Activated naive CD4-positive, alpha-beta T cell treated with anti-CD3 and anti-CD28 coated beads, Interleukin-2, amount 50 U/mL, for 24 hours (primary cell): ENCODE data around the gene RALA.

ENCODE experiments used
- H3K27ac Mint-ChIP-seq: one replicate; pipeline ENCODE4 v1.8.0; 2021; ENCODE audit warnings: mild to moderate bottlenecking, mixed read lengths
- H3K27me3 Mint-ChIP-seq: one replicate; pipeline ENCODE4 v1.8.0; 2021; ENCODE audit warnings: mixed read lengths
- H3K36me3 Mint-ChIP-seq: one replicate; pipeline ENCODE4 v1.8.0; 2021; ENCODE audit warnings: mixed read lengths
- H3K4me1 Mint-ChIP-seq: one replicate; pipeline ENCODE4 v1.8.0; 2021; ENCODE audit warnings: mixed read lengths
- H3K4me3 Mint-ChIP-seq: one replicate; pipeline ENCODE4 v1.8.0; 2021; ENCODE audit warnings: mild to moderate bottlenecking, mixed read lengths
- H3K9me3 Mint-ChIP-seq: one replicate; pipeline ENCODE4 v1.8.0; 2021; ENCODE audit warnings: mixed read lengths

Gene RALA, protein sequence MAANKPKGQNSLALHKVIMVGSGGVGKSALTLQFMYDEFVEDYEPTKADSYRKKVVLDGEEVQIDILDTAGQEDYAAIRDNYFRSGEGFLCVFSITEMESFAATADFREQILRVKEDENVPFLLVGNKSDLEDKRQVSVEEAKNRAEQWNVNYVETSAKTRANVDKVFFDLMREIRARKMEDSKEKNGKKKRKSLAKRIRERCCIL

DNA sequence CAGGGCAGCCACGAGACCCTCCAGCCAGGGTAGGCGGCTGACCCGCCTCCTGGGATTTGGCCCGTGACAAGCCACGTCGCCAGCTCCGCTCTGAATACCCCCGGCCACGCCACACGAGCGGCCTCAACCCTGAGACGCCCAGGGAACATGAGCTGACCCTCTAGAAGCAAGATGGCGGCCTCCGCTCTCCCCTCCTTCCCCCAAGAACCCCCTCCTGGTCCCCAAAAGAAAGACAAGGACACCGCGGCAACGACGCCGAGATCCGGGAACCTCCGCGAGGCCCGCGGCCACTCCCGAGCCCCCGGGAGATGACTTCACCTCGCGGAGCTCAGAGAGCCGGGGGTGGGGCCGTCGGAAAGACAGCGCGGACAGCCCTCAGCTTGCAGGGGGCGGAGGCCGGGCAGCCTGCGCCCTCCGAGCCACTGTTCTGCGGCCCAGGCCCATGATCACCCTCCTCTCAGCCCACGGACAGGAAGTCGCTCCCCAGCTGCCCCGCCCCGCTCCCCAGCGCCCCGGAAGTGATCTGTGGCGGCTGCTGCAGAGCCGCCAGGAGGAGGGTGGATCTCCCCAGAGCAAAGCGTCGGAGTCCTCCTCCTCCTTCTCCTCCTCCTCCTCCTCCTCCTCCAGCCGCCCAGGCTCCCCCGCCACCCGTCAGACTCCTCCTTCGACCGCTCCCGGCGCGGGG lies at the start of gene RALA:
Gene RALA (plus strand): TSS at position 526 of the 685 bp plus-strand sequence. CDS start 63,096 bp downstream, outside the sequence.
- Mint-ChIP-seq H3K4me3 (peak within 1 kb of the TSS; percentile 100), H3K36me3 (peaks cover 5% of the 10 kb centered on the region), H3K27me3 (no peaks in the 10 kb centered on the region), H3K9me3 (no peaks in the 10 kb centered on the region), H3K4me1 (peaks cover 55% of the 10 kb centered on the region), H3K27ac (peak within 1 kb of the TSS; percentile 99)

DNA sequence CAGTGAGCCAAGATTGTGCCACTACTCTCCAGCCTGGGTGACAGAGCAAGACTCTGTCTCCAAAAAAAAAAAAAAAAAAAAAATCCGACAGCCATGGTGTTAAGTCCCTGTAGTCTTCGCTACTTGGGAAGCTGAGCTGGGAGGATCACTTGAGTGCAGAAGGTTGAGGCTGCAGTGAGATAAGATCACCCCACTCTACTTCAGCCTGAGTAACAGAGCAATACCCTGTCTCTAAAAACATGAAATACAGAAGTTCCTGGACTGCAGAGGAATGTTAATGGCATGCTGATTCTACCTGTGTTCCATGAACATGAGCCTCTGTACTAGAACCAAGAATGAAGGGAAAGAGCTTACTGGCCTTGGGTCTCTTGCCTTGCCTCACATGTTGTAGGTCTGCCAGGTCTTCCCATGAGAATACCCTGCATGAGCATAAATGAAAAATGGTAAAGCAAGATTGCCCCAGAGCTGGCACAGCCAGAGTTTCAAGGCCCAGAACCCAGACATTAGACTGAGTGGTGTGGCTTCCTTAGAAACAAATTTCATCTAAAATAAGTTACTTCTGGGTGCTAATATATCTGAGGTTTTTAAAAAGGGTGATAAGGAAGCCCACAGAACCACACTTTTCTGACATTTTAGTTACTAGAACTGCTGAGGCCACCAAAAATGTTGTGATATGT lies 48.6 kb upstream of the RALA start:
- H3K27me3 Mint-ChIP-seq, result no peaks in the 10 kb centered on the region
- H3K9me3 Mint-ChIP-seq, result no peaks in the 10 kb centered on the region
- H3K4me3 Mint-ChIP-seq, result no peak overlapping the region
- H3K36me3 Mint-ChIP-seq, result peaks cover 5% of the 10 kb centered on the region
- peaks cover 11% of the 10 kb centered on the region for H3K4me1 Mint-ChIP-seq
- no peak overlapping the region for H3K27ac Mint-ChIP-seq

DNA sequence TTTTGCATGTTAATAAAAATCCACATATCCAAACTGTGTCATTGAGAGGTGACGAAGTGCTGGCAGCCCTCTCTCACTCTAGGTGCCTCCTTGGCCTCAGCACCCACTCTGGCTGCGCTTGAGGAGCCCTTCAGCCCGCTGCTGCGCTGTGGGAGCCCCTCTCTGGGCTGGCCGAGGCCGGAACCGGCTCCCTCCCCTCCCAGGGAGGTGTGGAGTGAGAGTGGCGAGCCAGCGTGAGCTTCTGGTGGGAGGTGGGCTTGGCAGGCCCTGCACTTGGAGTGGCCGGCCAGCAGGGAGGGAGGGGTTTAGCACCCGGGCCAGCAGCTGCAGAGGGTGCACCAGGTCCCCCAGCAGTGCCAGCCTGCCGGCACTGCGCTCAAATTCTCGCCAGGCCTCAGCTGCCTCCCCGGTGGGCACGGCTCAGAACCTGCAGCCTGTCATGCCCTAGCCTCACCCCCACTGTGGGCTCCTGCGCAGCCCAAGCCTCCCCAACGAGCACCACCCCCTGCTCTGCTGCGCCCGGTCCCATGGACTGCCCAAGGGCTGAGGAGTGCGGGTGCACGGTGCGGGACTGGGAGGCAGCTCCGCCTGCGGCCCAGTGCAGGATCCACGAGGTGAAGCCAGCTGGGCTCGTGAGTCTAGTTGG lies 46.0 kb upstream of the RALA start:
- H3K27me3 Mint-ChIP-seq, result no peaks in the 10 kb centered on the region
- H3K27ac Mint-ChIP-seq, result no peak overlapping the region
- no peaks in the 10 kb centered on the region for H3K9me3 Mint-ChIP-seq
- H3K4me3 Mint-ChIP-seq, result no peak overlapping the region
- peaks cover 10% of the 10 kb centered on the region for H3K4me1 Mint-ChIP-seq
- H3K36me3 Mint-ChIP-seq, result peaks cover 5% of the 10 kb centered on the region

DNA sequence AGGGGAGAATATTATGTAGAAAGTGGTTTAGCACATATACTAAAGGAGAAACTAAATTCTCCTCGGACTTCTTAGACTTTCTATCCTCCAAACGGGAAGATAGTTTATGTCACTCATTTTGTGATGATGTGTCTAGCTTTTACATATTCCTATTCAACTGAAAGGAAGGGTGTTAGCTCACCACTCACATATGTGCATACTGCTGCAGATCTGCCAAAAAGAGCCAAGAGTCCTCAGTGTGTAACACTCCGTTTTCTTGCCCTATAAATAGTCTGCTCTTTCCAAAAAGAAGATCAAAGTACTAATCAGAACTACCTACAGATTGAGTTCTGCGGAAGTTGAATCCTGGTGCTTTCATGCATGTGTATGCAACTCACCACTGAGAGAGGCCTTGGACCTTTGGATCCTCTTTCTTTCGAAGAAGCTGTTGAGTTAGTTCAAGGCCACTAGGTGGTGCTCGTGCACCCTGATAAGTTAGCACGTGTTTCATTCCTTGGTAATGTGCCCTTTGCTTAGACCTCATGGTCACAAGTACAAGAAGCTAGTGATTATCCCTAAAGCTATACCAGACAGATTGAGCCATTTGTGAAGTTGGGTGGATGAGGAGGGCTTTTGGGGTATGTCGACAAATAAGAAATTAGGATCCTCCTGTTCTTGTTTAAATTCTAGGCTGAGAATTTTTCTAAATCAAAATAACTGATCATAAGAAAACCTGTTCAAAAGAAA lies 43.1 kb upstream of the RALA start:
- peak overlapping the region; percentile 92 for H3K27ac Mint-ChIP-seq

DNA sequence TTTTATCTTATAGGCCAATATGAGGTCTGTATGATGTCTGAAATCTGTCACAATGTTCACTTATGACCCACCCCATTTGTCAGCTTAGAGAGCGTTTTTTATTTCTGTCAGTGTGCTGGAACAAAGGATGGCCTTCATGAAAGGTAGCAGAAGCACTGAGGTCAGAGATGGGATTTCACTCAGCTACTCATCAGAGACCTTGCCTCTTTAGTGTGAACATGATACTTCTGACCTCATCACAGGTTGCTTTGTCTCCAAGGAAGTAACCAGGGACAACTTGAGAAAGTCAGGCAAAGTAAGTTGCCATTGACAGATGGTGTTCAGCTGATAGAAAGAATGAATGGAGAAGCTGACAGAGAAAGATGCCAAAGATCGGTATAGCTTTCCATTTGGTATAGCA lies 40.8 kb upstream of the RALA start:
- Mint-ChIP-seq H3K4me3 (no peak overlapping the region), H3K9me3 (no peaks in the 10 kb centered on the region), H3K27me3 (no peaks in the 10 kb centered on the region), H3K27ac (no peak overlapping the region), H3K36me3 (no peaks in the 10 kb centered on the region), H3K4me1 (peaks cover 25% of the 10 kb centered on the region)

More for the DNA sequence above, 43.1 kb upstream of the RALA start:
- H3K4me3 Mint-ChIP-seq, result no peak overlapping the region
- H3K9me3 Mint-ChIP-seq, result no peaks in the 10 kb centered on the region
- H3K4me1 Mint-ChIP-seq, result peaks cover 18% of the 10 kb centered on the region
- H3K27me3 Mint-ChIP-seq, result no peaks in the 10 kb centered on the region
- no peaks in the 10 kb centered on the region for H3K36me3 Mint-ChIP-seq

DNA sequence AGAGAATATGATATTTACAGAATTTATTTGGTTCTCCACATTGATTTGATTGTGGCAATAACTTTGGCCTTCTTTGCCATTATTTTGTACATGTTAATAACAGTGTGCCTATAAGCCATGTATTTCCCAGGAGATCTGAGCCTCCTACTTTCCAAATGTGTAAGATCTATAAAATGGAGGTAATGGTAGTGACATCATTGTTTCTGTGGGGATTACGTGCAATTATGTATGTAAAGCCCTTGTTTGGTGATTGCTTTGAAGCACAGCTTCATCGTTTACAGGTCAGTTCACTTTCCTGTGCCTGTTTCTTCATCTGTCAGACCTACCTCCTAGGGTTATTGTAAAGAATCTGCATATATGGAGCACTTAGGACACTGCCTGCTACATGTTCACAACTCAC lies 39.8 kb upstream of the RALA start:
- no peak overlapping the region for H3K27ac Mint-ChIP-seq
- no peaks in the 10 kb centered on the region for H3K27me3 Mint-ChIP-seq
- H3K4me3 Mint-ChIP-seq, result no peak overlapping the region
- peaks cover 32% of the 10 kb centered on the region for H3K4me1 Mint-ChIP-seq
- H3K9me3 Mint-ChIP-seq, result no peaks in the 10 kb centered on the region
- H3K36me3 Mint-ChIP-seq, result no peaks in the 10 kb centered on the region

DNA sequence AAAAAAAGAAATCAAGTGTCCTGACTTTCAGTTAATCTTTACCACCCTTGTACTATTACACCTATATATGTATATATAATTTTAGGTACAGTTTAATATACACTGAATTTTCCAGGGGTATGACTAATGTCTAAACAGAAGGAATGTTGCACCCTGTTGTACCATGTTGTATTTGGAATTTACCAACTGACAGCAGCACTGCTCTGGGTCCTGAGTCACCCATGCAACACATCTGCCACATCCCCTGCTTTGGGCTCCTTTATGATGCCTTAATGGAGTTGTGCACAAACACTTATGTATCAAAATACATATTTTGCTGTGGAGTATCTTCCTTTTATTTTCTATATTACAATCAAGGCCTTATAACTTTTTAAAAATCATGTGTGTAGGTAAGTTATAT lies 36.0 kb upstream of the RALA start:
- Mint-ChIP-seq H3K4me1 (peaks cover 53% of the 10 kb centered on the region), H3K27ac (no peak overlapping the region), H3K27me3 (no peaks in the 10 kb centered on the region)

DNA sequence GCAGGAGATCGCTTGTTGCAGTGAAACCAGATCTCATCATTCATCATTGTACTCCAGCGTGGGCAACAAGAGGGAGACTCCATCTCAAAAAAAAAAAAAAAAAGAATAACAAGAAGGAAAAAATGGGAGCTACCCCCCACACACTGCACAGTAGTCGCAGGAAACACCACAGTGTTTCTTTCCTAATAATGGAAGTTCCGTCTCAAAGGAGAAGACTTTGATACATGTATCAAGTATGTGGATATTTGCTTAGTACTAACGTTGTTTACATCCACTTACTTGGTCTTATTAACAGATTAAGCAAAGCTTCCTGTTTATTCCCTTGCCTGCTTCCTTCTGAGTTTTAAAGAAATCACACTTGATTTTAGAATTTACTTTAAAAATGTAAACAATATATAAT lies 35.0 kb upstream of the RALA start:
- Mint-ChIP-seq H3K4me1 (peaks cover 62% of the 10 kb centered on the region), H3K36me3 (no peaks in the 10 kb centered on the region), H3K4me3 (no peak overlapping the region), H3K27ac (no peak overlapping the region), H3K9me3 (no peaks in the 10 kb centered on the region), H3K27me3 (no peaks in the 10 kb centered on the region)

More for the DNA sequence above, 36.0 kb upstream of the RALA start:
- H3K9me3 Mint-ChIP-seq, result no peaks in the 10 kb centered on the region
- H3K36me3 Mint-ChIP-seq, result no peaks in the 10 kb centered on the region
- H3K4me3 Mint-ChIP-seq, result no peak overlapping the region

DNA sequence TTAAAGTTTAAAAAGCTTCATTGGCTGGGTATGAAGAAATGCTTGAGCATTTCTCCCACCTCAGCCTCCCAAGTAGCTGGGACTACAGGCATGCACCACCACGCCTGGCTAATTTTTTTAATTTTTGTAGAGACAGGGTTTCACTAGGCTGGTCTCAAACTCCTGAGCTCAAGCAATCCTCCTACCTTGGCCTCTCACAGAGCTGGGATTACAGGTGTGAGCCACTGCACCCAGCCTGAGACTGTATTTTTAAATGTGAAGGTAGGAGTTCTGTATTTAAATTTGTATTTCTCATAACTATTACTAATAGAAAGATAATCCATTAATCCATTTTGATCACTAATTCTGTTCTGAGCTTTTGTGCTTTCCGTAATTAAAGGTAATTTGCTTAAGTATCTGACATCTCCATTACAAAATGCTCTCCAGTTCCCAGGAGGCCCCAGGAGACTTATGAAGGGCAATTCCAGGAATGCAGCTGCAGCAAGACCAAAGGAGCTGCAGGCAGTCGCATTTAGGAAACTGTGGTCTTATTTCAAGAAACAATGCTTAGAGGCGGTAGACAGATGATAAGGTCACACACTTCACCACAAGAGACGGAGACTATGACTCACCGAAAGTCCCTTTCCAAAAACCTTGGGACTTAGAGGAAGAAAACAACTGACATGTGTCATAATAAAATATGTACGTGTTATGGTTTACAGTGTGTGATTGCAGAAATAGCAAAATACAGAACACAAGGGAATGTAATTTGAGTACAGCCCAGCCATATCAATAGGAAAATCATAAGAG lies 33.9 kb upstream of the RALA start:
- Mint-ChIP-seq H3K27me3 (no peaks in the 10 kb centered on the region), H3K4me1 (peaks cover 61% of the 10 kb centered on the region), H3K36me3 (no peaks in the 10 kb centered on the region), H3K27ac (peak overlapping the region; percentile 91), H3K9me3 (no peaks in the 10 kb centered on the region), H3K4me3 (peak overlapping the region; percentile 75)

DNA sequence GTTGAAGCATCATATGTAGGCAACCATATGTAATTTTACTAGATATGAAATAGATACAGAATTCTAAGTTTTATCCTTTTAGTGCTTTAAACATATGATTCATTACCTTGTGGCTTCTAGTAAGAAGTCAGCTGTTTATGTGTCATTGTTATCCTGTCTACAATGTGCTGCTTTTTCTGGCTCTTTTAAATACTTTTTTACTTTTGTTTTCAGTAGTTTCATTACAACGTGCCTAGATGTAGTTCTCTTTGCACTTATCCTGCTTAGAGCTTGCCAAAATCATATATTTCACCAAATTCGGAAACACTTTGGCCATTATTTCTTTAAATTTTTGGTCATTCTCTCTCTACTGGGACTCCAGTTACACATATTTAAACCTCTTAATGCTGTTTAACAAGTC lies 30.8 kb upstream of the RALA start:
- Mint-ChIP-seq H3K4me3 (peak overlapping the region; percentile 23), H3K4me1 (peaks cover 54% of the 10 kb centered on the region), H3K9me3 (no peaks in the 10 kb centered on the region), H3K27ac (peak overlapping the region; percentile 93), H3K36me3 (no peaks in the 10 kb centered on the region), H3K27me3 (no peaks in the 10 kb centered on the region)

DNA sequence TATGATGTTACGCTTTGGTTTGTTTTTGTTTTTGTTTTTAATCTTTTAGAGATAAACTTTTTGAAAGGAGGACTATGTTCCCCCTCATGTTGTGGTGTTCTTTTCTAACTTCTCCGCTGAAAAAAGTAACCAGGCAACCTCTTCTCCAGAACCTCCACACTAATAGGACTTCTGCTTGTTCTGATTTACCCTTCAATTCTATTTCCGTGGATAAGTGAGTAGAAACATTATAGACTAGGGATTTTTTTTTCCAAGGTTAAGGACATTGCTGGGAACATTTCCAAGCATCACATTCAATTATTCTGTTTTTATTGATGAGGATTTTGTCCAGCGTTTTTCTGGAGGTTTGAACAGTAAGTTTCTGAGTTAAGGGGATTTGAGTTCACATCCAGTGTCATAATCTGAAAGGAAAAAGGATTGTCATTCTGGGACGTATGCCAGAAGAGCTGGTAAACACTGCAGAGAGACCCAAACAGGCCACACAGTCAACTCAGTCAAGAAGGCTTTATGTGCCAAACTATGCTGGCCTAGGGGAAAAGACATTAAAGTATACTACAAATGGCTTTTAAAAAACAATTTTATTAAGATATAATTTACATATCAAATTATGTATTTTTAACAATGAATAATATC lies 28.3 kb upstream of the RALA start:
- Mint-ChIP-seq H3K27me3 (no peaks in the 10 kb centered on the region), H3K4me3 (no peak overlapping the region), H3K36me3 (no peaks in the 10 kb centered on the region), H3K4me1 (peaks cover 36% of the 10 kb centered on the region), H3K27ac (peak overlapping the region; percentile 35), H3K9me3 (no peaks in the 10 kb centered on the region)

DNA sequence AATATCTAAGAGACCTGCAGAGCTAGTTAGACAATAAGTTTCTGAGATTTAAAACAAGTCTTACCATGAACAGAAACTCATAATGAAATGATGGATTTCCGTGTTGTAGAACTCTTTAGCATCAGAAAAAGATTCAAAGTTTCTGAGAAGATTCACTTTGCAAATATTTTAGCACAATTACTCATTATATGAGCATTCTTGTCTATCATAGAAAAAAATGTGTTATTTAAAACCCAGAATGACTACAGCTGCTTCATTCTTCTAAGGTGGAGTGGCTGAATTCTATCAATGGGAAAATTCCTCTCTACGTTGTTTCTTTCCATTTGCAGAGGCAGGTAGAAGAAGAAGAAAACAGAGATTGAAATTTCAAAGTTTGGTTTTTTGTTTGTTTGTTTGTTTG lies 21.0 kb upstream of the RALA start:
- peaks cover 37% of the 10 kb centered on the region for H3K4me1 Mint-ChIP-seq
- no peak overlapping the region for H3K4me3 Mint-ChIP-seq
- no peaks in the 10 kb centered on the region for H3K27me3 Mint-ChIP-seq

DNA sequence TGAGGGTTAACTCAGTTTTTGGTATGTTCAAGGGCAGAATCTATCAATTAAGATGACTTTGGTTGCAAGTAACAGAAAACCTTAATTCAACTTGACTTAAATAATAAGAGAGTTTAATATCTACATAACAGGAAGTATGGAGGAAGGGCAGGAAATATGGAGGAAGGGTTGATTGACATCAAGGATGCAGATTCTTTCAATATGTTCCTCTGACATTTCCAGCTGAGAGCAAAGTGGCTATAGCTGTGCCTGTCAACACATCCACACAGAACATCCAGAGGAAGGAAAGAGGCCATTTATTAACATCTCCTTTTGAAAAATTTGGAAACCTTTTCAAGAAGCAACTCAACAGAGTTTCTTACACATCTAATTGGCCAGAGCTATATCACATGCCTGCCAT lies 19.4 kb upstream of the RALA start:
- Mint-ChIP-seq H3K4me1 (peaks cover 52% of the 10 kb centered on the region), H3K27ac (peak overlapping the region; percentile 9), H3K27me3 (no peaks in the 10 kb centered on the region), H3K36me3 (no peaks in the 10 kb centered on the region), H3K9me3 (no peaks in the 10 kb centered on the region), H3K4me3 (no peak overlapping the region)

More for the DNA sequence above, 21.0 kb upstream of the RALA start:
- H3K36me3 Mint-ChIP-seq, result no peaks in the 10 kb centered on the region
- no peak overlapping the region for H3K27ac Mint-ChIP-seq
- no peaks in the 10 kb centered on the region for H3K9me3 Mint-ChIP-seq

DNA sequence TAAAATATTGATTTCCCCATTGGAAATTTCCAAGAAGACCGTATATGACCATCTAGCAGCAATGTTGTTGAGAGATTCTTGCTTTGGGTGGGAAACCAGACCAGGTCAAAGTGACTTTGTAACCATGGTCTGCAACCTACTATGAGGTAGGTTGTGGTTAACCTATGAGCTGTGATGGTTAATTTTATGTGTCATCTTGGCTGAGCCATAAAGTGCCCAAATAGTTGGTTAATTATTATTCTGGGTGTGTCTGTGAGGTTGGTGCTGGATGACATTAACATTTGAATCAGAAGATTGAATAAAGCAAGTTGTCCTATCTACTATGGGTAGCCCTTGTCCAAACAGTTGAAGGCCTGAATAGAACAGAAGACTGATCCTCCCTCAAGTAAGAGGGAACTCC lies 18.3 kb upstream of the RALA start:
- no peaks in the 10 kb centered on the region for H3K36me3 Mint-ChIP-seq
- no peaks in the 10 kb centered on the region for H3K9me3 Mint-ChIP-seq
- H3K27me3 Mint-ChIP-seq, result no peaks in the 10 kb centered on the region
- no peak overlapping the region for H3K27ac Mint-ChIP-seq
- no peak overlapping the region for H3K4me3 Mint-ChIP-seq
- H3K4me1 Mint-ChIP-seq, result peaks cover 61% of the 10 kb centered on the region
